NCI-H2196 (cell line): ENCODE results near the gene DIDO1.
"Not testable (repeated sequence)": the region's sequence is repeated elsewhere in the genome, so short reads cannot be mapped to it uniquely, and the experiment has no call there.

Source experiments
- DNase-seq: peaks from one replicate; lab custom pipeline; 2025; ENCODE audit not compliant: unreplicated experiment; lab: John Stamatoyannopoulos, UW

Gene DIDO1

GRCh38 chr20:62962891-62963613 is 36.7 kb upstream of the DIDO1 start:
- no peak for DNase-seq

DNA sequence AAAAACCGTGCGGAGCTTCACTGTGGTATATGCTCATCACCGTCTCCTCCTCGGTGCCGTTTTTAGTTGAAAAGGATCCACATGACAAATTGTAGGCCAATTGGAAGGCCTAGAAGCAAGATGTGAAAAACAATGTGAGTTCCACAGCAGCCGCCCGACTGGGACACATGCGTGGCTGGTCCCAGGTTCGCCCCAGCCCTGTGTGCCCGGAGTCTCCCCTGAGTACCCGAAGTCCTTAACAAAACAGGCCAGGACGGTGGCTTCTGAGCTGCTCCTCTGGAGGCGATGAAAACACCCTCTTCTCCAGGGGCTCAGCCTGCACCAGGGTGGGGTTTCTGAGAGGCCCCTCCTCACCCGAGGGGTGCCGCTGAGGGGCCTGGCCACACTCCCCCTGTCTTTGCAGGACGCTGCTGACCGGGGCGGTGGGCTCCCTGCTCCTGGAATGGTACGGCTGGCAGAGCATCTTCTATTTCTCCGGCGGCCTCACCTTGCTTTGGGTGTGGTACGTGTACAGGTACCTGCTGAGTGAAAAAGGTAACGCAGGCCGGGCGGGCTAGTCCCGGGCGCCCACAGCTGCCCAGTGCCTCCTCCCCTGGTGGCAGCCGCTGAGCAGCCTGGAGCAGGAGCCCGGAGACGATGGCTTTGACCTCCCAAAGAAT is 36.0 kb upstream of the DIDO1 start:
- DNase-seq: no peak

GRCh38 chr20:62961799-62962198 is 35.5 kb upstream of the DIDO1 start:
- no peak for DNase-seq

DNA sequence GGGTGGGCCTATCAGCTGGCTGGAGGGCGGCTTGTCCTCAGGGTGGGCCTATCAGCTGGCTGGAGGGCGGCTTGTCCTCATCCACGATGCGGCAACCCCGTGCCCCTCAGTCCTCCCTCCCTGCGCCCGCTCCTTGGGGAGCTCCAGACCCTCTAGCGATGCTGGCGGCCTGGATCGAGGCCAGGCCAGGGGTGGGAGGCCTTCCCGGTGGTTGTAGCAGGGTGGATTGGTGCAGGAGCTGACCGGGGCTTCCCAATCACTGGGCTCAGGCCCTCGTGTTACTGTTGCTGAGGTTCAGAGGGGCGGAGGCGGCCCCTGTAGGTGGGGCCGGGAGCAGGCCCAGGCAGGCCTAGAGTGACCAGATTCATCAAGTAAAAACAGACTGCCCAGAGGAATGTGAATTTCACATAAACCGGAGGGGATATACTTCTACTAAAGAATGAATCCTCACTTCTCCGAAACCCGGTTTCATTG is 35.0 kb upstream of the DIDO1 start:
- DNase-seq: no peak

DNA sequence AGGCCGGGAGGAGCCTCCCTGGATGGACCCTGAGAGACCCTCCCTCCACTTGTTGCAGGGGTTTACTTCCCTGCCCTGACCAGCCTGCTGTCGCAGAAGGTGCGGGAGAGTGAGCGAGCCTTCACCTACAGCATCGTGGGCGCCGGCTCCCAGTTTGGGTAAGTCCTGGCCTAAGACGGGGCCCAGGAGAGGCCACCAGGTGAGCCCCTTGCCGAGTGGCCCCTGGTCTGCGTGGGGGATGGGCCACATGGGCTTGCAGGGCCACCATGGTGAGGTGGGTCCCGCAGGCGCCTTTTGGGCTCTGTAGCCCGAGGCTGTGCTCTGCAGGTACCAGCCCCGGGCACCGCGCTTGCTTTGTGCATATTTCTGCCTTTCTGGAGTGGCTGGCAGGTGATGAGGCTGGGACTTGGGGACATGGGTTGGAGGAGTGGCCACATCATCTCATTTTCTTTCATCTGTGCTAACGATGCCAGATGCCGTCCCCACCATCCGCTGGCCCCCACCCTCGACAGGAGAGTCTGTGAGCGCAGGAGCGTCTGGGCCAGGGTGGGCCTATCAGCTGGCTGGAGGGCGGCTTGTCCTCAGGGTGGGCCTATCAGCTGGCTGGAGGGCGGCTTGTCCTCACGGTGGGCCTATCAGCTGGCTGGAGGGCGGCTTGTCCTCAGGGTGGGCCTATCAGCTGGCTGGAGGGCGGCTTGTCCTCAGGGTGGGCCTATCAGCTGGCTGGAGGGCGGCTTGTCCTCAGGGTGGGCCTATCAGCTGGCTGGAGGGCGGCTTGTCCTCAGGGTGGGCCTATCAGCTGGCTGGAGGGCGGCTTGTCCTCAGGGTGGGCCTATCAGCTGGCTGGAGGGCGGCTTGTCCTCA is 34.4 kb upstream of the DIDO1 start:
- DNase-seq: not testable (repeated sequence)

- no peak for DNase-seq
Observed at GRCh38 chr20:62959998-62960436, 33.7 kb upstream of the DIDO1 start.

- DNase-seq: no peak
Observed at GRCh38 chr20:62959101-62959971, 33.0 kb upstream of the DIDO1 start.

DNA sequence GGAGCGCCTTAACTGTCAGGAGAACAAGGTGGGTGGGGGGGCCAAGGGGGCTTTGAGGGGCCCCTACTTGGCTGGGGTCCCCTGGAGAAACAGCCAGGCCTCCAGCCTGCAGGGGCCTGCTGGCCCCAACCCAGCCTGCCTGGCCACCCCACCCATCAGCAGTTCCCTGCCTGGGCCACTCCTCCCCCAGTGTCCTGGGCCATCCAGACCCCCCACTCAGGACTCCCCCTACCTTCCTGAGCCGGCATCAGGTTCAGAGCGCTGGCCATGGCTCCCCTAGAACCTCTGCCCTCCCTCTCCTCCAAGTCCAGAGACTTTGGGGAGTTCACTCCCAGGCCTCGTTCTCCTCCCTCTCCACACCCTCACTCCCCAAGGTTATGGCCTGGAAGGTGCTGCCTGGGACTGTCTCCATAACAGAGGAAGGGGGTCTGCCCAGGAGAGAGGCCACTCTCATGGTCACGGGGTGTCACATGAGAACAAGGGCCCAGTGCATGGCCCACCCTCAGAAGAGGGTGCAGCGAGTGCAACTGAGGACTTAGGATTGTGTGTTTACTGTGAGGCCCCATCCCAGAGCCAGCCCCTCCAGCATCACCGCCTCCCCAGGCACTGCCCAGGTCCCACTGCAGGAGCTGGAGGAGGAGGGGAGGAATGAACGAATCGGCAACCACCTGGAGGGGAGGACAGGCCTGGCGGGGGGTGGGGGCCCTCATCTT is 32.2 kb upstream of the DIDO1 start:
- DNase-seq: no peak

- no peak for DNase-seq
Observed at GRCh38 chr20:62957136-62958117, 31.1 kb upstream of the DIDO1 start.

DNA sequence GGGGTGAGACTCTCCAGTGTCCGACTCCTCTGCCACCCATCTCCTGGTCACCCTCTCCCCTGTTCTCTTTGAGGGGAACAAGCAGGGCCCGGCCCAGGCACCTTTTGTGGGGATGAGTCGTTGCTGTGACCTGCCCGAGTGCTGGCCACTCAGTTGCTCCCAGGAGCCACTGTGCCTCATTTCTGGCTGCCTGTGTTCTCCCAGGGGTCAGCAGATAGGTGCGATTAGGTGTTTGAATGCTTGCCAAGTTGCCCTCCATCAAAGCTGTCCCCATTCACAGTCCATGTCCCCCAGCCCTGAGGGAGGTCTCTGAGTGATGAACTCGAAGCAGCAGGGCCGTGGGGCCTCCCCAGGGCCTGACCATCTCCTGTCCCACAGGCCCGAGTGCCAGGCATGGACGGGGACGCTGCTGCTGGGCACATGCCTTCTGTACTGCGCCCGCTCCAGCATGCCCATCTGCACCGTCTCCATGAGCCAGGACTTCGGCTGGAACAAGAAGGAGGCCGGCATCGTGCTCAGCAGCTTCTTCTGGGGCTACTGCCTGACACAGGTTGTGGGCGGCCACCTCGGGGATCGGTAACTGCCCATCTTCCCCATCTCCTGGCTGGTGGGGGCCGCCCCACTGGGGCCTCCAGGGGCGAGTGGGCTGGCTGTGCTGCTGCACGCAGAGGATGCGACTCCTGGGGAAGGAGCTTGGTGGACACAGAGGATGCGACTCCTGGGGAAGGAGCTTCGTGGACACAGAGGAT is 30.3 kb upstream of the DIDO1 start:
- no peak for DNase-seq

- no peak for DNase-seq
Observed at GRCh38 chr20:62955519-62956386, 29.4 kb upstream of the DIDO1 start.

- DNase-seq: no peak
Observed at GRCh38 chr20:62953839-62954703, 27.8 kb upstream of the DIDO1 start.

GRCh38 chr20:62952968-62953838 is 26.9 kb upstream of the DIDO1 start:
- no peak for DNase-seq

DNA sequence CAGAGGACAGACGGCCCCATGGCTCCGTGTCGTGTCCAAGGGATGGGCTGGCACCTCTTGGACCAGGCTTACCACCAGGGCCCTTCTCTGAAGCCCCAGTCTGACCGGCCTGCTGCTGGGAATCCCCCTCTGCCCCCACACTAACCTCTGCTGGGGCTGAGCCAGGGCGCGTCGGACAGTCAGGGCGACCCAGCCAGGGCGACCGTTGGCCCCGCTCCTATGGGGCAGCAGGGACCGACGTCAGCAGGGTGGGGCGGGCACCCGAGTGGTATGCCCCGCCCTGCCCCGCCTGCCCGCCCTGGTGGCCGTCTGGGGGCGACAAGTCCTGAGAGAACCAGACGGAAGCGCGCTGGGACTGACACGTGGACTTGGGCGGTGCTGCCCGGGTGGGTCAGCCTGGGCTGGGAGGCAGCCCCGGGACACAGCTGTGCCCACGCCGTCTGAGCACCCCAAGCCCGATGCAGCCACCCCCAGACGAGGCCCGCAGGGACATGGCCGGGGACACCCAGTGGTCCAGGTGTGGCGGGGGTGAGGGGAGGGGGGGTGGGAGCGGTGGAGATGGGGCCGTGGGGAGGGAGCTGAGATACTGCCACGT is 26.2 kb upstream of the DIDO1 start, which contains the start of gene SLC17A9:
Gene SLC17A9 (plus strand): TSS at position 337 of the 595 bp plus-strand sequence. CDS start 122 bp downstream, at position 459.
- DNase-seq: no peak

GRCh38 chr20:62951896-62952372 is 25.6 kb upstream of the DIDO1 start:
- DNase-seq: no peak
